Brain microvascular endothelial cell (primary cell): ENCODE measurements around the gene SLC30A3.

Experiments used
- DNase-seq: peaks from one replicate; pipeline ENCODE4 v3.0.0-alpha.2; 2020
- H3K27ac ChIP-seq: fragments of 250-450 bp; sonication (Bioruptor Pico); 2 replicates; pipeline ENCODE4 v1.5.1; 2020; ENCODE audit warnings: mild to moderate bottlenecking, moderate library complexity
- H3K27me3 ChIP-seq: fragments of 250-450 bp; sonication (Bioruptor Pico); replicated peaks from 2 replicates; pipeline ENCODE4 v1.5.1; 2020; ENCODE audit warnings: mild to moderate bottlenecking
- H3K36me3 ChIP-seq: fragments of 250-450 bp; sonication (Bioruptor Pico); replicated peaks from 2 replicates; pipeline ENCODE4 v1.5.1; 2020; ENCODE audit warnings: mild to moderate bottlenecking
- H3K4me3 ChIP-seq: 2 replicates; pipeline ENCODE4 v1.5.1; 2011; ENCODE audit warnings: low read depth, mild to moderate bottlenecking, control low read depth, low read length, moderate library complexity
- CTCF ChIP-seq: IDR thresholded peaks from 2 replicates; pipeline ENCODE4 v1.5.1; 2011; ENCODE audit warnings: low read depth, mild to moderate bottlenecking, moderate library complexity, low read length, control low read depth, inconsistent platforms; ENCODE audit errors: missing control alignments
- in situ Hi-C: cut with HindIII; loops from 2 replicates; pipeline ENCODE4 v1.10.0; 2017; ENCODE audit warnings: low sequenced_read_pairs, low pct_ligation_motif_present

SLC30A3 gene

GRCh38 chr2:27208486-27209050, 54.3 kb downstream of the SLC30A3 start:
- no peak for DNase-seq
- Histone ChIP-seq H3K27ac (no peak overlapping the region), H3K36me3 (peaks cover 36% of the 10 kb centered on the region), H3K4me3 (no peak overlapping the region), H3K27me3 (no peaks in the 10 kb centered on the region)
- no peak for TF ChIP-seq CTCF
- in situ Hi-C loops: no loop called here

- TF ChIP-seq CTCF: no peak
- peaks cover 53% of the 10 kb centered on the region for H3K36me3 ChIP-seq
- no peaks in the 10 kb centered on the region for H3K27me3 ChIP-seq
- no peak for DNase-seq
- no peak overlapping the region for H3K27ac ChIP-seq
- no peak overlapping the region for H3K4me3 ChIP-seq
- in situ Hi-C loops: no loop called here
Measured at GRCh38 chr2:27206346-27206745, 56.5 kb downstream of the SLC30A3 start.

- Histone ChIP-seq H3K27ac (no peak overlapping the region), H3K4me3 (no peak overlapping the region), H3K36me3 (peaks cover 53% of the 10 kb centered on the region), H3K27me3 (no peaks in the 10 kb centered on the region)
- in situ Hi-C loops: no loop called here
- no peak for DNase-seq
- TF ChIP-seq CTCF: no peak
Measured at GRCh38 chr2:27205206-27205605, 57.6 kb downstream of the SLC30A3 start.

- no peak for DNase-seq
- H3K36me3 ChIP-seq: peaks cover 53% of the 10 kb centered on the region
- no peak for TF ChIP-seq CTCF
- in situ Hi-C loops: no loop called here
- no peak overlapping the region for H3K27ac ChIP-seq
- H3K4me3 ChIP-seq: no peak overlapping the region
- no peaks in the 10 kb centered on the region for H3K27me3 ChIP-seq
Measured at GRCh38 chr2:27204566-27204965, 58.3 kb downstream of the SLC30A3 start.

- in situ Hi-C loops: no loop called here
- DNase-seq: no peak
- Histone ChIP-seq H3K27me3 (no peaks in the 10 kb centered on the region), H3K4me3 (no peak overlapping the region), H3K27ac (no peak overlapping the region), H3K36me3 (peaks cover 53% of the 10 kb centered on the region)
- TF ChIP-seq CTCF: no peak
Measured at GRCh38 chr2:27203741-27204140, 59.1 kb downstream of the SLC30A3 start.
